NCI-H146 treated with DMSO at 0.1 percent for 48 hours (cell line): ENCODE measurements around the gene CSDE1.

Experiments used
- DNase-seq: peaks from one replicate; lab custom pipeline; 2025; ENCODE audit not compliant: unreplicated experiment; lab: John Stamatoyannopoulos, UW

The CSDE1 gene

GRCh38 chr1:114668373-114668772 is 89.4 kb downstream of the CSDE1 start:
- no peak for DNase-seq

GRCh38 chr1:114666954-114667353 is 90.8 kb downstream of the CSDE1 start:
- DNase-seq: no peak
